NK-92 treated with Interleukin-12 subunit alpha and Interleukin-12 subunit beta, amount 100 ng/mL, for 24 hours (cell line): ENCODE data around the gene STXBP5.

Source experiments
- DNase-seq: peaks from one replicate; lab custom pipeline; 2025; lab: John Stamatoyannopoulos, UW

STXBP5 gene

GRCh38 chr6:147211349-147211748 is 7.1 kb downstream of the STXBP5 start:
- no peak for DNase-seq

GRCh38 chr6:147211831-147212230 is 7.6 kb downstream of the STXBP5 start:
- DNase-seq: no peak

GRCh38 chr6:147212622-147213021 is 8.4 kb downstream of the STXBP5 start:
- DNase-seq: no peak

- no peak for DNase-seq
These were observed 9.6 kb downstream of the STXBP5 start for GRCh38 chr6:147213772-147214171.

GRCh38 chr6:147214248-147215227 is 10.3 kb downstream of the STXBP5 start:
- no peak for DNase-seq

GRCh38 chr6:147216915-147217314 is 12.7 kb downstream of the STXBP5 start:
- no peak for DNase-seq

- no peak for DNase-seq
These were observed 13.7 kb downstream of the STXBP5 start for GRCh38 chr6:147217840-147218404.

- no peak for DNase-seq
These were observed 14.6 kb downstream of the STXBP5 start for GRCh38 chr6:147218797-147219196.

- no peak for DNase-seq
These were observed 15.2 kb downstream of the STXBP5 start for GRCh38 chr6:147219463-147219862.

- DNase-seq: no peak
These were observed 16.1 kb downstream of the STXBP5 start for GRCh38 chr6:147220345-147220744.

GRCh38 chr6:147221739-147222138 is 17.5 kb downstream of the STXBP5 start:
- DNase-seq: no peak

GRCh38 chr6:147222160-147222838 is 18.1 kb downstream of the STXBP5 start:
- DNase-seq: no peak

- no peak for DNase-seq
These were observed 19.5 kb downstream of the STXBP5 start for GRCh38 chr6:147223736-147224135.

GRCh38 chr6:147226163-147226724 is 22.0 kb downstream of the STXBP5 start:
- DNase-seq: no peak

GRCh38 chr6:147226877-147227276 is 22.7 kb downstream of the STXBP5 start:
- no peak for DNase-seq

- DNase-seq: no peak
These were observed 23.6 kb downstream of the STXBP5 start for GRCh38 chr6:147227770-147228320.

- DNase-seq: no peak
These were observed 27.4 kb downstream of the STXBP5 start for GRCh38 chr6:147231589-147231988.

GRCh38 chr6:147234685-147235084 is 30.5 kb downstream of the STXBP5 start:
- DNase-seq: no peak

- no peak for DNase-seq
These were observed 33.9 kb downstream of the STXBP5 start for GRCh38 chr6:147238164-147238563.

GRCh38 chr6:147238906-147239305 is 34.7 kb downstream of the STXBP5 start:
- no peak for DNase-seq

GRCh38 chr6:147244832-147245231 is 40.6 kb downstream of the STXBP5 start:
- no peak for DNase-seq

- DNase-seq: no peak
These were observed 41.5 kb downstream of the STXBP5 start for GRCh38 chr6:147245693-147246092.
